ENCODE results near the gene PTPRO. TPM values are rescaled to one million over a fixed set of nuclear protein-coding genes. Genes with fewer than 3 reads are reported as not detected.

The PTPRO gene
- total RNA-seq, 2 donors from 2014 or later: 1.1 to 4.5 TPM

DNA sequence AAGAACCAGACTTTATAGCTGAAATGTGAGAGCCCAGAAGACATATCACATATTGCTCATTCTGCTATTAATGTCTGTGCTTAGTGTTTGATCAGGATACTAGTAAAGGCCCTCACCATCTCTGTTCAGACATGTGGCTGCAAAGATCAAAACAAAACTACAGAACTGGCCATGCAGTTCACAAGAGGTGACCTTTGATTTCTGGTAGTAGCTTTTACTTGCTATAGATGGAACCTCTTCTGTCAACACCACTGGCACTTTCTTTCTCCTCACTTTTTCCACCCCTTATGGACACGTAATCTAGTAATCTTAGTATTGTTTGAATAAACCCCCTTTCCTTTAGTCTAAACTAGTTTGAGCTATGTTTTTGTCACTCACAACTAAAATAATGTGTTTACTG is 252.0 kb downstream of the PTPRO start:
- DNase-seq: no peak
- Mint-ChIP-seq H3K27me3 (no peaks in the 10 kb centered on the region), H3K27ac (no peak overlapping the region), H3K36me3 (ENCODE audit: low read depth) (peaks cover 4% of the 10 kb centered on the region), H3K4me1 (peaks cover 10% of the 10 kb centered on the region), H3K4me3 (no peak overlapping the region)
- H3K9me3 ChIP-seq (ENCODE audit: control insufficient read depth, low read length, poor library complexity, severe bottlenecking): no peaks in the 10 kb centered on the region
- ATAC-seq: no peak

DNA sequence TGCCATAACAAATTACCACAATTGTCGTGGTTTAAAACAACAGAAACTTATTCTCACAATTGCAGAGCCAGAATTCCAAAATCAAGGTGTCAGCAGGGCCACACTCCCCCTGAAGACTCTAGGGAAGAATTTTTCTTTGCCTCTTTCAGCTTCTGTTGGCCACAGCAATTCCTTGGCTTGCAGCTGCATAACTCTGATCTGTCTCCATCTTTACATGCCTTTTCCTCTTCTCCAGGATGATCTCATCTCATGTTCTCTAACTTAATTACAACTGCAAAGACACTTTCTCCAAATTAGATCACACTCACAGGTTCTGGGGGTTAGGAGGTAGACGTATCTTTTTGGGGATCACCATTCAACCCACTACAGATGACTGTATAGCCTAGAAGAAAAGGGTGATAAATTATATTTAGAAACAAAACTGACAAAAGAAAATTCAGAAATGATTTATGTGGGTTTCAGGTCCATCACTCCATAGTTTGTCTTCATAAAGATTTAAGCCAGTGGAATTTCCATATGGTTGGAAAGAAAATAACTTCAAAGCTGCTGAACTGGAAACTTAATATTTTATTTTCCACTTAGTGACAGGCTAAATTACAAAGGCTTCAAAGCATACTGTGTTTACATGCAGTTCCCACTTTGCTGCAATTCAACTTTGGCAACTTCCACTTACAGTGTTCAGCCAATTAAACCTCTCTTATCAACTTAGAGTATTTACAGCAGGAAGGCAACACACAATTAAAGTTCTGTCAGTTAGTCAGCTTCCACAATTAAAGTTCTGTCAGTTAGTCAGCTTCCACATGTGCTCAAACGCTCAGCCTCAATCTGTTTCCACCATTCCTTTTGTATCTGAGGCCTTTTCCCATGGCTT is 253.6 kb downstream of the PTPRO start:
- H3K9me3 ChIP-seq (ENCODE audit: control insufficient read depth, low read length, poor library complexity, severe bottlenecking): no peaks in the 10 kb centered on the region
- H3K27me3 Mint-ChIP-seq: no peaks in the 10 kb centered on the region
- H3K36me3 Mint-ChIP-seq (ENCODE audit: low read depth): peaks cover 4% of the 10 kb centered on the region
- no peak for DNase-seq
- H3K4me1 Mint-ChIP-seq: peaks cover 5% of the 10 kb centered on the region
- no peak overlapping the region for H3K4me3 Mint-ChIP-seq
- no peak for ATAC-seq
- H3K27ac Mint-ChIP-seq: no peak overlapping the region

GRCh38 chr12:15580431-15580830 is 258.1 kb downstream of the PTPRO start:
- ATAC-seq (no peak), DNase-seq (peak in 1 of 3 donors; percentile 9)
- H3K4me3 Mint-ChIP-seq: no peak overlapping the region
- no peaks in the 10 kb centered on the region for H3K9me3 ChIP-seq (ENCODE audit: control insufficient read depth, low read length, poor library complexity, severe bottlenecking)
- H3K27me3 Mint-ChIP-seq: no peaks in the 10 kb centered on the region
- no peak overlapping the region for H3K27ac Mint-ChIP-seq
- no peaks in the 10 kb centered on the region for H3K4me1 Mint-ChIP-seq
- H3K36me3 Mint-ChIP-seq (ENCODE audit: low read depth): peaks cover 5% of the 10 kb centered on the region

- Mint-ChIP-seq H3K4me3 (no peak overlapping the region), H3K27me3 (no peaks in the 10 kb centered on the region), H3K4me1 (no peaks in the 10 kb centered on the region), H3K36me3 (ENCODE audit: low read depth) (peaks cover 3% of the 10 kb centered on the region), H3K27ac (no peak overlapping the region)
- DNase-seq: no peak
- no peaks in the 10 kb centered on the region for H3K9me3 ChIP-seq (ENCODE audit: control insufficient read depth, low read length, poor library complexity, severe bottlenecking)
- ATAC-seq: no peak
Observed at GRCh38 chr12:15581006-15581405, 258.7 kb downstream of the PTPRO start.

DNA sequence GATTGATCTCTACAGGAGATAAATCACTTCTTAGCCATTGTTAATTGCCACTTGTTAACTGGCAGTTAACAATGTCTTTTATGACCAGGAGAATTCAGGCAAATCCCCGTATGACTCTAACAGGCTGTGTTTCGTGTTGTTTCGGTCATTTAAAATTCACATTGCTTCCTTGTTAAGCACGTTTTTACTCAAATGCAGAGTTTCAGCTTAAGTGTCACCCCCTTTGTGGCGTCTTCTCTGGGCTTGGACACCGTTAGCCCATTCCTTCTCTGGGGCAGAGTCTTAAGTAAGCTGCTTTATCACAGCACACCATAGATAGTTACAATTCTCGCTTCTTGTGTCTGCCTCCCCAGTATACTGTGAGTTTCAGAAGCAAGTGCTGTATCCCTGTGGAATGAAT is 261.5 kb downstream of the PTPRO start:
- Mint-ChIP-seq H3K4me1 (no peaks in the 10 kb centered on the region), H3K27me3 (no peaks in the 10 kb centered on the region), H3K27ac (no peak overlapping the region), H3K36me3 (ENCODE audit: low read depth) (peaks cover 3% of the 10 kb centered on the region), H3K4me3 (no peak overlapping the region)
- DNase-seq (no peak), ATAC-seq (no peak)
- no peaks in the 10 kb centered on the region for H3K9me3 ChIP-seq (ENCODE audit: control insufficient read depth, low read length, poor library complexity, severe bottlenecking)

GRCh38 chr12:15584366-15585041 is 262.2 kb downstream of the PTPRO start:
- H3K9me3 ChIP-seq (ENCODE audit: control insufficient read depth, low read length, poor library complexity, severe bottlenecking): no peaks in the 10 kb centered on the region
- H3K27ac Mint-ChIP-seq: no peak overlapping the region
- H3K36me3 Mint-ChIP-seq (ENCODE audit: low read depth): peaks cover 3% of the 10 kb centered on the region
- ATAC-seq: peak; percentile 64
- no peaks in the 10 kb centered on the region for H3K27me3 Mint-ChIP-seq
- H3K4me1 Mint-ChIP-seq: no peaks in the 10 kb centered on the region
- H3K4me3 Mint-ChIP-seq: no peak overlapping the region
- no peak for DNase-seq

- Mint-ChIP-seq H3K4me1 (peaks cover 9% of the 10 kb centered on the region), H3K4me3 (peak overlapping the region; percentile 85), H3K36me3 (ENCODE audit: low read depth) (peaks cover 4% of the 10 kb centered on the region), H3K27ac (peak overlapping the region; percentile 82), H3K27me3 (peaks cover 13% of the 10 kb centered on the region)
- no peak for DNase-seq
- no peaks in the 10 kb centered on the region for H3K9me3 ChIP-seq (ENCODE audit: control insufficient read depth, low read length, poor library complexity, severe bottlenecking)
- no peak for ATAC-seq
Observed at GRCh38 chr12:15589328-15590032, 267.2 kb downstream of the PTPRO start.

DNA sequence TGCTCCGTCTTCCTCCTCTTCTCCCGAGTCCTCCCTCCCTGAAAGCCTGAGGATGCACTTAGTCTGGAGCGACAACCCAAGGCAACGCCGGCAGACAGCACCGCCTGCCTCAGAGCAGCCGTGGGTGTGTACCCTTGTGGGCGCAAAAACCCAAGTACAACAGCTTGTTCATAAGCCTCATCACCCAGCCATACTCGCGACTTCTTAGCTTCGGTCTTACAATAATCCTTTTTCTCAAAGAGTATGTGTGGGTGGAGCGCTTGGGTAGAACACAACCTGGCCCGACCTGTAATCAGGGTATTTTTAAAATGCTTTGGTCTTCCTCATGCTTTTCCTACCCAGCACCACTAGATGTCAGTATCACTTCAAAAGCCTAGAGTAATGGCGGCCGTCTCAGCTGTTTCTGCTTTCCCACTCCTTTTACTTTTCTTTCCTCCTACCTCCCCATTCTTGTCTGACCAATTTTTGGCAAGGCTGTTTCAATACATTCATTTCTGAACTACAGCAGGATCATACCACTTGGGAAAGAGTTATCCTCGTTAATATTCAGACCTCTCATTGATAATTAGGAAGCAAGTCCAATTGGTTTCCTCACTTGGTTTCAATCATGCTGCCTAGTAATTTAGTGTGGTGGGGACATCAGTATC is 268.0 kb downstream of the PTPRO start:
- H3K27me3 Mint-ChIP-seq: peaks cover 13% of the 10 kb centered on the region
- peaks cover 4% of the 10 kb centered on the region for H3K36me3 Mint-ChIP-seq (ENCODE audit: low read depth)
- ATAC-seq: peak; percentile 98
- H3K4me1 Mint-ChIP-seq: peaks cover 9% of the 10 kb centered on the region
- peak overlapping the region; percentile 82 for H3K27ac Mint-ChIP-seq
- H3K4me3 Mint-ChIP-seq: peak overlapping the region; percentile 85
- H3K9me3 ChIP-seq (ENCODE audit: control insufficient read depth, low read length, poor library complexity, severe bottlenecking): no peaks in the 10 kb centered on the region
- DNase-seq: peak; percentile 10 to 17 (median 12)

DNA sequence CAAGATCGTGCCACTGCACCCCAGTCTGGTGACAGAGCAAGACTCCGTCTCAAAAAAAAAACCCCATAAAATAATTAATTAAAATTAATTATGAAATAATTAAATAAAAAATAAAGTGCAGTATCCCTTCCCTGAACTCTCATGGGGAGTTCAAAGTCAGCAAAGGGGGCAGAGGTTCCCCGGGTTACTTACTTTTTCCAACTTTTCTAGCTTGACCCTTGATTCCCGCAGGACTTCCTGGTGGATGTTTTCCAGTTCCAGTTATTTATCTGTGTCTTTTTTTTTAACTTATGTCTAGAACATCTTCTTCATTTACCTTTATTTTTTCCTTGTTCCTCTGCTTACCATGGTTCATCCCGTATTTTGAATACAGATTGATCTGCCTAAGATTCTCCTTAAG is 269.5 kb downstream of the PTPRO start:
- ATAC-seq: no peak
- H3K9me3 ChIP-seq (ENCODE audit: control insufficient read depth, low read length, poor library complexity, severe bottlenecking): no peaks in the 10 kb centered on the region
- Mint-ChIP-seq H3K4me3 (no peak overlapping the region), H3K27me3 (peaks cover 13% of the 10 kb centered on the region), H3K36me3 (ENCODE audit: low read depth) (peaks cover 9% of the 10 kb centered on the region), H3K27ac (no peak overlapping the region), H3K4me1 (peaks cover 11% of the 10 kb centered on the region)
- no peak for DNase-seq

- ATAC-seq: no peak
- H3K4me3 Mint-ChIP-seq: peak overlapping the region; percentile 12
- H3K36me3 Mint-ChIP-seq (ENCODE audit: low read depth): peaks cover 9% of the 10 kb centered on the region
- no peak for DNase-seq
- peaks cover 20% of the 10 kb centered on the region for H3K27me3 Mint-ChIP-seq
- no peak overlapping the region for H3K27ac Mint-ChIP-seq
- peaks cover 11% of the 10 kb centered on the region for H3K4me1 Mint-ChIP-seq
- H3K9me3 ChIP-seq (ENCODE audit: control insufficient read depth, low read length, poor library complexity, severe bottlenecking): no peaks in the 10 kb centered on the region
Observed at GRCh38 chr12:15592934-15593333, 270.6 kb downstream of the PTPRO start.

DNA sequence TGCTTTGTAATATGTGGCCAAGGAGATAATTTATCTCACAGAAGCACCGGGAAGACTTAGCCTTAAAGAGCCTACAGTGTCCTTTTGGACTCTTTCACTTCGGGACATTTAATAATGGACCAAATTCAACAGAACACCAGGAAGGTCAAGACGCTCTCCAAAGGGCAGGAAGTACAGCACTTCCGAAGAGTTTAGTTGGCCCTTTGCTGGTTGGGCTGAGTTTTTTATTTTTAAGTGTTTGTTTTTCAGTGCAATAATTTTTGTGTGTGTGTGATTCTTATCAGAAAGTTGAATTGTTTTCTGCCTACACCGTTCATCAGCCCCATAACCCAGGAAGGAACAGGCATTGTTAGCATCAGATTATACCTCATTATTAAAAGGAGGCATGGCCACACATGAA is 273.9 kb downstream of the PTPRO start:
- Mint-ChIP-seq H3K4me1 (peaks cover 4% of the 10 kb centered on the region), H3K27ac (no peak overlapping the region), H3K4me3 (no peak overlapping the region), H3K27me3 (peaks cover 19% of the 10 kb centered on the region), H3K36me3 (ENCODE audit: low read depth) (peaks cover 5% of the 10 kb centered on the region)
- H3K9me3 ChIP-seq (ENCODE audit: control insufficient read depth, low read length, poor library complexity, severe bottlenecking): no peaks in the 10 kb centered on the region
- ATAC-seq (no peak), DNase-seq (no peak)

DNA sequence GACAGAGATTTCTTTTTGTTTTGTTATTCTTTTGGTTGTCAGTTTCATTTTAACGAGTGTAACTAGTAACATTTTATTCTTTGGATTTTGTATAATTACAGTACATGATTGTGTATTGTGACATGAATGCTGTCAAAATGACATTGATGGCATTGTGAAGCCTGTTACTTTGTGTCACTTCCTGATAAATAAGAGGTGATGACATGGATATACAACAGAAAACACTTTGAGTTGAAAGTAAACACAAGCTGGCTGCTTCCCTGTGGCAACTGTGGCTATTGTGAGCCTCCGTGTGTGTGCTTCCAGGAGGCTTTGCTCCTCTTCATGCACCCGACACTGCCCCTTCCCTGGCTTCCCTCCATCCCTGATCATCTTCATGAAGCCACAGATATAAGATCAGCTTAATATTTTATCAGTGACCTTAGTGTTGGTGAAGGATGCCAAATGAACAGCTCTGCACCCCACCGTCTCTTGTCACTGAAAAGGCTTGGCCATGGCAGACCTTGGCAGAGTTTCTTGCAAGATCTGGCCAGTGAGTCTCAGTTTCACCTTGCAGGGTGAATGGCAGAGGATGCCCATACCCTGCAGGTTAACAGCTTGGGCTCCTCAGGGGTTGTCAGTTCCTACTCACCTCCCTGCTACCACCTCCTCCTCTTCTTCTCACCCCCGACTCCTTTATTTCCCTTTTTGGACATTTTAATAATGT is 275.0 kb downstream of the PTPRO start:
- no peak for DNase-seq
- Mint-ChIP-seq H3K4me1 (peaks cover 4% of the 10 kb centered on the region), H3K27me3 (peaks cover 19% of the 10 kb centered on the region), H3K27ac (no peak overlapping the region), H3K36me3 (ENCODE audit: low read depth) (peaks cover 5% of the 10 kb centered on the region), H3K4me3 (no peak overlapping the region)
- H3K9me3 ChIP-seq (ENCODE audit: control insufficient read depth, low read length, poor library complexity, severe bottlenecking): no peaks in the 10 kb centered on the region
- no peak for ATAC-seq
